Ishikawa (cell line): ENCODE data around the gene SLC46A3.

Experiments
- CEBPB ChIP-seq: IDR thresholded peaks from 2 replicates; pipeline ENCODE4 v1.6.1; 2012
- CREB1 ChIP-seq: IDR thresholded peaks from 2 replicates; pipeline ENCODE4 v1.6.1; 2012; ENCODE audit warnings: low read depth
- EGR1 ChIP-seq: IDR thresholded peaks from 2 replicates; pipeline ENCODE4 v1.6.1; 2012
- EP300 ChIP-seq: IDR thresholded peaks from 2 replicates; pipeline ENCODE4 v1.6.1; 2012; ENCODE audit warnings: borderline replicate concordance
- RAD21 ChIP-seq: IDR thresholded peaks from 2 replicates; pipeline ENCODE4 v1.6.1; 2012; ENCODE audit warnings: low read depth
- TAF1 ChIP-seq: IDR thresholded peaks from 2 replicates; pipeline ENCODE4 v1.6.1; 2012; ENCODE audit warnings: low read depth, mild to moderate bottlenecking
- TCF12 ChIP-seq: IDR thresholded peaks from 2 replicates; pipeline ENCODE4 v1.6.1; 2012; ENCODE audit warnings: low read depth
- TF ChIP-seq, protein P1 (sequence below): IDR thresholded peaks from 2 replicates; pipeline ENCODE4 v1.6.1; 2012
- TF ChIP-seq, protein P2 (sequence below): IDR thresholded peaks from 2 replicates; pipeline ENCODE4 v1.6.1; 2012; ENCODE audit warnings: low read depth, mild to moderate bottlenecking

DNA sequence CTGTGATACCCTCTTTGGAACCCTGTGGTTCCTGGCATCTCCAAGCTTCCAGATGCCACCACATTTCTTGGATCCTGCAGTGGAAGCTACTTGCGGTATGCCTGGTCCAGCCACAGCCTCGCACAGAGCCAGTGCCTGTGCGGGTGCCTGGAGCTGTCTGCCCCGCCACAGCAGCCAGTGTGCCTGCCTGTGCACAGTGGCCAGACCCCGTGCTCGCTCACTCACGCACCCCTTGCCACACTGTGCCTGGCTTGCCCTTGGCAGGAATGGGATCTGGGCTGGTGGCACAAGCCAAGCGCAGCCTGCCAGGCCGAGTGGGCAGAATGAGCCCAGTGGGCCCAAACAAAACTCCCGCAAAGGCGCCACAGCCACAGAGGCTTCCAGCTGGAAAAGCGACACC is 33.7 kb downstream of the SLC46A3 start:
- TF ChIP-seq CEBPB: no peak
- TF ChIP-seq RAD21: no peak
- TF ChIP-seq EP300: no peak
- TF ChIP-seq TAF1: no peak
- TF ChIP-seq, protein P1, sequence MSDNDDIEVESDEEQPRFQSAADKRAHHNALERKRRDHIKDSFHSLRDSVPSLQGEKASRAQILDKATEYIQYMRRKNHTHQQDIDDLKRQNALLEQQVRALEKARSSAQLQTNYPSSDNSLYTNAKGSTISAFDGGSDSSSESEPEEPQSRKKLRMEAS: no peak
- TF ChIP-seq, protein P2, sequence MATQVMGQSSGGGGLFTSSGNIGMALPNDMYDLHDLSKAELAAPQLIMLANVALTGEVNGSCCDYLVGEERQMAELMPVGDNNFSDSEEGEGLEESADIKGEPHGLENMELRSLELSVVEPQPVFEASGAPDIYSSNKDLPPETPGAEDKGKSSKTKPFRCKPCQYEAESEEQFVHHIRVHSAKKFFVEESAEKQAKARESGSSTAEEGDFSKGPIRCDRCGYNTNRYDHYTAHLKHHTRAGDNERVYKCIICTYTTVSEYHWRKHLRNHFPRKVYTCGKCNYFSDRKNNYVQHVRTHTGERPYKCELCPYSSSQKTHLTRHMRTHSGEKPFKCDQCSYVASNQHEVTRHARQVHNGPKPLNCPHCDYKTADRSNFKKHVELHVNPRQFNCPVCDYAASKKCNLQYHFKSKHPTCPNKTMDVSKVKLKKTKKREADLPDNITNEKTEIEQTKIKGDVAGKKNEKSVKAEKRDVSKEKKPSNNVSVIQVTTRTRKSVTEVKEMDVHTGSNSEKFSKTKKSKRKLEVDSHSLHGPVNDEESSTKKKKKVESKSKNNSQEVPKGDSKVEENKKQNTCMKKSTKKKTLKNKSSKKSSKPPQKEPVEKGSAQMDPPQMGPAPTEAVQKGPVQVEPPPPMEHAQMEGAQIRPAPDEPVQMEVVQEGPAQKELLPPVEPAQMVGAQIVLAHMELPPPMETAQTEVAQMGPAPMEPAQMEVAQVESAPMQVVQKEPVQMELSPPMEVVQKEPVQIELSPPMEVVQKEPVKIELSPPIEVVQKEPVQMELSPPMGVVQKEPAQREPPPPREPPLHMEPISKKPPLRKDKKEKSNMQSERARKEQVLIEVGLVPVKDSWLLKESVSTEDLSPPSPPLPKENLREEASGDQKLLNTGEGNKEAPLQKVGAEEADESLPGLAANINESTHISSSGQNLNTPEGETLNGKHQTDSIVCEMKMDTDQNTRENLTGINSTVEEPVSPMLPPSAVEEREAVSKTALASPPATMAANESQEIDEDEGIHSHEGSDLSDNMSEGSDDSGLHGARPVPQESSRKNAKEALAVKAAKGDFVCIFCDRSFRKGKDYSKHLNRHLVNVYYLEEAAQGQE: no peak
- no peak for TF ChIP-seq EGR1
- TF ChIP-seq TCF12: no peak
- no peak for TF ChIP-seq CREB1
